ENCODE results near the gene IFNK.
"Not testable (repeated sequence)": the region's sequence is repeated elsewhere in the genome, so short reads cannot be mapped to it uniquely, and the experiment has no call there.

Gene IFNK, protein sequence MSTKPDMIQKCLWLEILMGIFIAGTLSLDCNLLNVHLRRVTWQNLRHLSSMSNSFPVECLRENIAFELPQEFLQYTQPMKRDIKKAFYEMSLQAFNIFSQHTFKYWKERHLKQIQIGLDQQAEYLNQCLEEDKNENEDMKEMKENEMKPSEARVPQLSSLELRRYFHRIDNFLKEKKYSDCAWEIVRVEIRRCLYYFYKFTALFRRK

DNA sequence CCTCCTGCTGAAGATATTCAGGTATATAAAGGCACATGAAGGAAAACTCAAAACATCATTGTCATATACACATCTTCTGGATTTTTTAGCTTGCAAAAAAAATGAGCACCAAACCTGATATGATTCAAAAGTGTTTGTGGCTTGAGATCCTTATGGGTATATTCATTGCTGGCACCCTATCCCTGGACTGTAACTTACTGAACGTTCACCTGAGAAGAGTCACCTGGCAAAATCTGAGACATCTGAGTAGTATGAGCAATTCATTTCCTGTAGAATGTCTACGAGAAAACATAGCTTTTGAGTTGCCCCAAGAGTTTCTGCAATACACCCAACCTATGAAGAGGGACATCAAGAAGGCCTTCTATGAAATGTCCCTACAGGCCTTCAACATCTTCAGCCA is at the start of gene IFNK:
Gene IFNK, plus strand, starts transcription at position 55 of the 400 bp plus-strand sequence. Its CDS starts 47 bp downstream, at position 102.
- no peak for DNase-seq (ENCODE audit: low read depth)

DNA sequence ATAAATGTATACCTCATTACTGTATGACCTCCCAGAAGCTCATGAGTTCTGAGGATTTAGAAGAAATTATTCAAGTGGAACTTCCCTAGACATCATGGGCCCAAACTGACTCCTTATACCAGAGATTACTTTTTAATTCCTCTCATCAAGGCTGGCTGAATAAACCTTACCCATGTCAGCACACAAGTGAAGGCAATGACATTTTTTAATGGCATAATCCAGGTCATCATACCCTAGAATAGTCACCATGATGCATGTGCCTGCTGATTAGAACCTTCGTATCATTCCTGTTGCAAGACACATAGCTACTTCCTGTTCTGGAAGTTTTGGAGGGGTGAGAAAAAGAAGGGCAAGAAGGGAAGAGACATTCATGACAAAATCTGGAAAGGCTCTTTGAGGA is 49.8 kb upstream of the IFNK start:
- DNase-seq (ENCODE audit: low read depth), result no peak

DNA sequence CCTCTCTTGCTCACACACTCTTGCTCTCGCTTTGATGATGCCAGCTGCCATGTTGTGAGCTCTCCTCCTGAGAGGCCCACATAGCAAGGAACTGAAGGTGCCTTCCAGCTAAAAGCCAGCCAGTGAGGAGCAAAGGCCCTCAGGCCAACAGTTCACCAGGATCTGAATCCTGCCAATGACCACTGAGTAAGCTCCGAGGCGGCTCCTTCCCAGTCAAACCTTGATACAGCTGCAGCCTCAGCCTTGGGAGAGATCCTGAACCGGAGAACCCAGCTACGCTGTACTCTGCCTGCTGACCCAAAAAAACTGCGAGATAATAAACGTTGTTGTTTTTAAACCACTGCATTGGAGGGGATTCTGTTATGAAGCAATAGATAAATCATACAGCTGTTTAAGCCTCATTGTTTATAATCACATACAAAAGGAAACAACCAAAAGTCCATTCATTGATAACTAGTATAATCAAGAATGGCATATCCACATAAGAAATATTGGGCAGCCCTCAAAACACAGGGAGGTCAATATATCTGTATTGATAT is 49.0 kb upstream of the IFNK start:
- DNase-seq (ENCODE audit: low read depth), result no peak

DNA sequence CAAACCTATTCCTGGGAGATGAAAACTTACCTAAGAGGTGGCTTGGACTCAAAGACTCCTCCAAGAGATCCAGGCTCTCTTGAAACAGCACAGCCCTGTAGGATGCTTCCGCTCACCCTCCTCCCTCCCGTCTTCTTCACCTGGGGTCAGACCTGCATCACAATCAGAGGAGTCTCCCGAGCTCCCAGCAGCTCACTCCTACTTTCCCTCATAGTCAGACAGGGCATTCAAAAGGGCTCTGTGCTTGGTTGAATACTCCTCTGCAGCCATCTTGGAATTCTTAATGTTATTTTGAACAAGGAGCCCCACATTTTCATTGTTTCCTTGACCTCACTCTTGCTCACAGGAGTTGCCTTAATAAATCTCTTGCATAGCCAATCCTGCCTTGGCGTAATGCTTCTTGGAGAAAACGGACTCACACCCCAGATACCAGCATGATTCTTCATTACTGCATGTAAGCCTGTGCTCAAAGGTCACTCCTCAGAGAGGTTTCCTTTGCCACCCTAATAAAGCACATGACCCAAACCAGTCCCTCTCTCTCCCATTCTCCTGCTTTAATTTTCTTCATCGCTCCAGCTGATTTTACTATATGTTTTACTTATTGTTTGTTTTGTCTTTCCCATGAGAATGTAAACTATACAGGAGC is 47.1 kb upstream of the IFNK start:
- DNase-seq (ENCODE audit: low read depth), result no peak

DNA sequence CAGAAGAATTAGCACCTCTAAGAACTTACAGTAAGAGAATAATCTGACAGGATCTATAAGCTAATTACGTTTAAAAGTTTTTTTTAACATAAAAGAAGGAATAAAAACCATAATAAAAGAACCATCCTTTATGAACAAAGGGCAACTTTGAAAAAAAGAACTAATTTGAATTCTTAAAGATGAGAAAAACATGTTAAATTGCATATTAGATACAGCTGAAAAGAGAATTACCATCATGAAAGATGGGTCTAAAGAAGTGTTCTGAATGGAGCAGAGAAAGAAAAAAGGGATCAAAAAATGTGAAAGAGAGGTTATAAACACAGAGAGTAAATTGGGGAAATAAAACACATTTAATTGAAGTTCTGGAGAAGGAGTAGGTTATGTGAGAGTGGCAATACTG is 45.8 kb upstream of the IFNK start:
- no peak for DNase-seq (ENCODE audit: low read depth)

DNA sequence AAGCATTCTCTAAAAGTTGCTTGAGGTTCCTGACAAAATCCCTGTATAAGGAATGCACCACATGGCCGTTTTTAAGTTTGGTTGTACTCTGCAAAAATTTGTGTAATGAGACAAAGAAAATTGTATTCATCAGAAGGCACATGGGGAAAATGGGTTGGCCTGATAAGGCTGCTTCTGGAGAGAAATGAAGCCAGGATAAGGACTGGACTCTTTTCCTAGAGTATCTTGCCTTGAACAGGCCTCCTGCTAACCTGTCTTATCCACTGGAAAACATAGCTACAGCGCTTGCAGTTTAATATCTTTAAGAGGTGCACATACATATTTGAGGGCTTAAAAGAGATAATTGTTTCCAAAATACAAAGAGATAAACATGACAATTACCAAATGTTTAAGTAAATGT is 41.4 kb upstream of the IFNK start:
- DNase-seq (ENCODE audit: low read depth), result no peak

DNA sequence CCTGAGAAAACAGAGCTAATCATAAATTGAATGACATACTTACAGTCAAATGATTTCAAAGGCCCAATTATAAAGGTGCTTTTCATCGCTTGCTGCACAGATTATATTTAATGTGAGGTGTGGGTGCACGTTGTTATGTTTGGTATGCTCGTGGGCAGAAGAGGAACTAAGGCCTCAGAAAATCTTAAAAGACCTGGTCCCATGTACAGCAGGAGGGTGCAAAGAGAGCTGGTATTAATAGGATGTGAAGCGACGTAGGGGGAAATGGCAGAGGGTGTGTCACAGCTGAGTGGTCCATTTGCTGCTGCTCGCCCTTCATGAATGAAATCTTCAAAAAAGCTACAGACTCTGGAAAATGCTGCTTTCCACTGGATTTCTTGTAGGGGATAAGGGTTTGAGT is 40.5 kb upstream of the IFNK start:
- no peak for DNase-seq (ENCODE audit: low read depth)

DNA sequence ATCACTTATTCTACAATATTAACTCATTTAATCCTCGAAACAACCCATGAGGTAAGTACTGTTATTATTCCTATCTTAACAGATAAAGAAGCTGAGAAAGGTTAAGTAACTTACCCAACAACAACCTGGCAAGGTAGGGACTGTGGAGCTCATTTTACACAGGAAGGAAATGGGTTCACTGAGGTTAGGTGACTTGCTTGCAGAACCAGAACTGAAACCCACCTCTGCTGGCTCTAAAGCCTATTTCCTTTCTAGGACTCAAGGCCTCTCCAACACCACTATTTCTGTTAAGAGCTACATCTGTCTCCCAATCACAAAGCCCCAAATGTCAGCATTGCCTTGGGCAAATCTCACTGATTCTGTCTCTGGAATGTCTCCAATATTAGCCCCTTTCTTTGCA is 38.9 kb upstream of the IFNK start:
- DNase-seq (ENCODE audit: low read depth), result no peak

DNA sequence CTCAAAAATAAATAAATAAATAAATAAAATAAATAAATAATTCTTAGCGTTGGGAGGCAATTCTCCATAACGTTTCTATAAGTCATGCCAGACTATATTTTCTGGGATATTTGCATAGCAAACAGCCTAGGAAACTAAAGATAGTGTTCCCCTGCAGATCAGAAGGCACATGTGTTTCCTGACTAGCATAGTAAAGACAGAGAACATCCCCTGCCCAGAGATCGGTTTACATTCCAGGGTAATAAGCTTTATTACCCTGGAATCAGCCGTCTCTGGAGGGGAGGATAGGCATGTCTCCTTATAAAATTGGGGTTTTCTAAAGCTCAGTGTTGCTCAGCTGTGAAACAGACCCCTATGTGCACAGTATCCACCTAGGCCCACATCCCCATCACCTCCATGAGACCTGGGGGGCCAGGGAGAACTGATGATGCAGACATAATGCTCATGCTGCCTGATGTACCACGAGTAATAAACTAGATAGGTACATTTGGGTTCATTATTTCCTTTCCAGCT is 36.9 kb upstream of the IFNK start:
- DNase-seq (ENCODE audit: low read depth), result no peak

DNA sequence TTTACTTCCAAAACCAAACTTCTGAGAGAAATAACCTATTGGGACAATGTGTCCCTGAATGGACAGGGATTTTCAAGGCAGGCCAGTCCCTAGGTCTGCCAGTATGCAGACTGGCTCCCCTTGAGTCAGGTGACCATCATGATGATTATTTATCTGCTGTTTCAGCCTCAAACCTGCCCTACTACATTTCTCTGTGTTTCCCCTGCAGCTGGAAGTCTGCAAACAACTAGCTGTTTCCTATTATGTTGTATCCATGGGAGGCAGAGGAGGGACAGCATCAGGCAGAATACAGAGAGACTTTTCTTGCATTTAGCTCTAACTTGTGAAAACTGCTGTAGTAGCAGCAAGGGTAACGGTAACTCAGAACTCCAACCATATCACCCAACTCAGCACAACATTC is 36.2 kb upstream of the IFNK start:
- no peak for DNase-seq (ENCODE audit: low read depth)

DNA sequence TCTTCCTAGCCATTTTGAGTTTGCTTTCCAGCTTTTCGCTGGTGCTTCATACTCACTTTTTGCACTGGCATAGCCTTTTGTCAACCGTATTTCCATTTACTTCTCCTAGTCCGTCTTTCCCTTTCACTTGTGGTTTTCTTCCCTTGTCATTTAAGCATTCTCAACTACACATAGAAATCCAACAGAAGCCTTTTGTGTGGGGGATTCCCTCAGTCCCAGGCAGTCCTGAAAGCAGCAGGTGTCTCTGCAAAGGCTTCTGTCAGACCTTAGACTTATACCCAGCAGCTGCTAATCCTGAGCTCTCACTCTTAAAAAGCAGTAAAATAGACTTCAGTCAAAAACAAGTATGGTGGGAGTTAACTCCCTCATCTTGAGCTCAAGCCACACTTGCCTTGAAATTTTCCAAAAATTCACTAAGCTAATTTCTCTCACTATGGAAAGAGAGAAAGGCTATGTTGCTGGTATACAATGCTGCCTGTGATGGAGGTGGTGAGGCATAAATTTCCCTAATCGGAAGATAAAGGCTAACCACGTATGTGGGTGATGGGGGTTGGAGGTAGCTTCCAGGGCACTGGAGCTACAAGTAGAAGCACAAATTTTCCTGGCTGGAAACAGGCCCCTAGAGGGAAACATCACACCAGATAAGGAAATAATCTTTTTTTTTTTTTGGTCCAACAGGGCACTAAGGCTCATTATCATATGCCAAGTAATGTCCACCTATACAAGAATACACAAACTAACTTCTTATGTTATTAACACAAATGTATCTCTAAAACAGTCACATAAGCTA is 34.8 kb upstream of the IFNK start:
- no peak for DNase-seq (ENCODE audit: low read depth)

DNA sequence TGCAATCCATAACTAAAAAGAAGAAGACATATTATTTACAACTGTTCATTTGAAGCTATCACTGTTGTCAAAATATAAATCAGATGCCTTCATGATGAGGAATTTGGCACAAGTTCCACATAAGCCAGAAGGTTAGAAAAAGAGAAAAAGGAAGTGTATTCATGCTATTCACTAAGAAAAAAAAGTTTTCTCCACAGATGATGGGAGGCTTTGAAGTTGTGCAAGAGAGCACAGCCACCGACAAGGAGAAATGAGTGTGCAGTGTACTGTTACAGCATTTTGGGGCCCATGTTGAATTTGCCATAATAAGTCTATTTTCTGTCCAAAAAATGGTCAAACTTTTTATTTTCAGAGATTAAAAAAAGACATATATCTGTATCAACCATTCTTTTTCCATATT is 32.9 kb upstream of the IFNK start:
- DNase-seq (ENCODE audit: low read depth), result no peak

DNA sequence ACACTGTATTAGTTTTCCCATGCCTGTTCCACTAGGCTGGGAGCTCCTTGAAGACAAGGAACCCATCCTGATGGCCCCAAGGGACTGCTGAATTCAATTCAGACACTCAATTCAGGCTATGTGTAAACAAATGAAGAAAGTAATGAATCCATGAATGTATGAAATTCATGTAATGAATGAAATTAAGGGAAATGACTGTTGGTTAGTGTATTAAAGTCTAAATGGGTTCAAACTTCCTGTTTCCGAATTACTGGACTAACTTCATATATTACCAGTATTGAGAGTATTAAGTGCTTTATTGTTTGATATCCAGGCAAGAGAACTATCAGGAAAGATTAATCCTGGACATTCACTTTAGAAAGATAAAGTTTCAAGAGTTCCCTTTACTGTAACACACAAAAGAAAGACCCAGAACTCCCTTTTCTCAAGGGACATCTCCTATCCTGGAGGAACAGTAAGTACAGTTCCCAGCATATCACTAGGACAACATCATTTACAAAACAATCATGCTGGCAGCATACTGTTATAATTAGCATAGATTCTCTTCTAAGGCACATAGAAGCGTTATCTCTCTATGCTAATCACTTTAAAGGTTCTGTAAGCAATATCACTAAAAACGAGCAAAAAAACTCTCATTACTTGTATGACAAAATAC is 28.5 kb upstream of the IFNK start:
- no peak for DNase-seq (ENCODE audit: low read depth)

DNA sequence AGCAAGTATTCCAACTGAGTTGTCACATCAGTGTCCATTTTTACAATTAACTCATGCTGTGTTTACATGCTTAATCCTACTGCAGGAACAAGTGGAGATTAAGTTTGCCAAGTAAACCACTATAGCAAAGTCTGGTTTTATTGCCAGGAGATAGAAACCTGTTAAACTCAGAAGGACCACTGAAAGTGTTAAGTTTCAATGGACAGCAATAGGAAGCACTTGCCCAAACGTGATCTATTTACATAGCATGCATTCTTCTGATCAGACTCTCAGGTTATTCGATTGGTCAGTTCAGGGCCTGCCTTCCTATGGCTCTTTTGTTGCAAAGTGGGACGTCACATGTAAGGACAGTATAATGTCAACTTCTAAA is 28.0 kb upstream of the IFNK start:
- no peak for DNase-seq (ENCODE audit: low read depth)

DNA sequence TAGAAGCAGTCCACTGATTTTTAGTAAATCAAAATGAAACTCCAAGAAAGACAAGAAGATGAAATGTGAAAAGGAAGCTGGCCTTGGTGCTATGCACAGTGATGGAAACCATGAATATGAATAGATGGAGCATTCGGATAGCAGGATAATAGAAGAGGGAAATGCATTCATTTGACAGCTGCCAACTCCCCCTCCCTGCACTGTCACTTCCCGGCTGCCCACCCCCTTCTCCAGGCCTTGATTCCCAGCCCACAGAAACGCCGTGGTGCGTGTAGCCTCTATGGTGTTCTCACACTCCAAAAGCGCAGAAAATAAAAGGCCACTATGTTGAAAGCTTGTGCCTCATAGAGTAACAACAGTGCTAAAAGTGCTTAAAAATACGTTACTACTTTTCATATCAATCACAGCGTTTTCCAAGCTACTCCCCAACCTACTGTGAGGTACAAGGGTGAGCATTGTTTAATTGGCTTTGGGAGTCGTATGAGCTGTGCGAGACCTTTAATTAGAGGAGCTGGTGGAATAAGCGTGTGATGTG is 26.1 kb upstream of the IFNK start:
- no peak for DNase-seq (ENCODE audit: low read depth)

DNA sequence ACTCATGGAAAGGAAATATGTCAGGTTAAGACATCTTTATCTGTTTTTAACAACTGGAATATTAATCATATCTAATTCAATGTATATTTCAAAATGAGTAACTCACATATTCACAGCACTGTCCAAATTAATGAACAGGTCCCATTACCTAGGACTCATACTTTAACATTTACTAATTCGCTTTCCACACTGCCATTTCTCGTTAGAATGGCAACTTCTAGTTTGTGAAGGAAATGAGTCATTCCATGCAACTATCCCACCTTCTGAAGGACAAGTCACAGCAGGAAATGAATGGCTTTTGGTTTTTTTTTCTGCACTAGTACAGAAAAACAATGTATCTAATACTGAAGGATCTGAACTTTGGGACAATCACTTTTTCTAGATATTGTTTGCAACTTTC is 24.6 kb upstream of the IFNK start:
- DNase-seq (ENCODE audit: low read depth), result no peak

DNA sequence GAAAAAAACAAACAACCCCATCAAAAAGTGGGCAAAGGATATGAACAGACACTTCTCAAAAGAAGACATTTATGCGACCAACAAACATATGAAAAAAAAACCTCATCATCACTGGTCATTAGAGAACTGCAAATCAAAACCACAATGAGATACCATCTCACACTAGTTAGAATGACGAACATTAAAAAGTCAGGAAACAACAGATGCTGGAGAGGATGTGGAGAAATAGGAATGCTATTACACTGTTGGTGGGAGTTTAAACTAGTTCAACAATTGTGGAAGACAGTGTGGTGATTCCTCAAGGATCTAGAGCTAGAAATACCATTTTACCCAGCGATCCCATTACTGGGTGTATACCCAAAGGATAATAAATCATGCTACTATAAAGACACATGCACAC is 23.2 kb upstream of the IFNK start:
- DNase-seq (ENCODE audit: low read depth), result not testable (repeated sequence)

DNA sequence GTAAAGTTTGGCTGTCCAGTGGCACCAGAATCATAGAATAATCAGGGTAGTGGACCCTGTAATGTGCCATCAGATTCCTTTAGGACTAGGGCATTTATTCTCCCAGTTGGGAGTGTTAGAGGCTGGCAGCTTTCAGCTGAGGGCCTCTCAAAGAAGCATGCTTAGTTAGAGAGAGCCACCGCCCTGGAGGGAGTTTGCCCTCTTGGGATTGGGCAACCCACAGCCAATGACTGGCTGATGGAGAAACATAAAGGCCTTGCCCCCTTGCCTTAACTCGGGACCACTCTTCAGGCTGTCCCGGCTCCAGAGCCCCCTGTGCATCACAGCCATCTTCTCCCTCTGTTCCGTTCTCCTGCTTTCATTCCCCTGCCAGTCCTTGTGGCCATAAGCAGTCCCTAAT is 20.5 kb upstream of the IFNK start:
- no peak for DNase-seq (ENCODE audit: low read depth)

DNA sequence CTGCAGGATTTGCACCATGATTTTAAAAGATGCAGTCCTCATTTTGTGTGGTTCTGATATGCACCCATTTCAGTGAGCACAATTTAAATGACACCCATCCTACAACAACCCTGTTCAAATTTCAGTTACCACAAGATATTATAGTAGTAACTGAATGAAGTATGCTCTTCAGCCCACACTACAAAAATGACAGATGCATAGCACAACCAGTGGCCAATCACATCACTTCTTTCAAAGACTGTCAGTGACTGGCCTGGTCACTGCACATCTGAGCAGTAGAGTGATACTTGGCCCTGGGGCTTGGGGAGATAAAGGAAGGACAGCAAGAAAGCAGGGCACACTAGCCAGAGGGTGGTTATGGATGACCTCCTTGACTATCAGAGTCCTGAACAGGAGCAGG is 19.8 kb upstream of the IFNK start:
- DNase-seq (ENCODE audit: low read depth), result no peak

DNA sequence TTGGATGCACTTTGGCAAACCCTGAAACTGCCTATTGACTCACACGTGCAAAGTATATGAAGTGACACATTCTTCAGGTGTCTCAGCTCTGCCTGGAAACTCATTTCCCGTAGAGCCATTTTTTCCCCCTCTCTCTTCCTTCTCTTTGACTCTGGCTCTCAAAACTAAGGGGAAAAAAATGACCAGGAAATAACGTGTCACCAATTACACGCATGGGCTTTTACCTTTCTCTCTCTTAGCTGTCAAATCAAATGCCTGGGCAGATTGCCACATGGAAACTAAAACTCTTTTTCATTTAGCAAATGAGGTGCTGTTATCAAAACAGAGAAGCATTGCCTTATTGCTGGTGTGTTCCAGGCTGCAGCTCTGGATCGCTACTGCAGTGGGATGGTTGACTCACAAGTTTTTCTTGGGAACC is 18.3 kb upstream of the IFNK start:
- DNase-seq (ENCODE audit: low read depth), result no peak

DNA sequence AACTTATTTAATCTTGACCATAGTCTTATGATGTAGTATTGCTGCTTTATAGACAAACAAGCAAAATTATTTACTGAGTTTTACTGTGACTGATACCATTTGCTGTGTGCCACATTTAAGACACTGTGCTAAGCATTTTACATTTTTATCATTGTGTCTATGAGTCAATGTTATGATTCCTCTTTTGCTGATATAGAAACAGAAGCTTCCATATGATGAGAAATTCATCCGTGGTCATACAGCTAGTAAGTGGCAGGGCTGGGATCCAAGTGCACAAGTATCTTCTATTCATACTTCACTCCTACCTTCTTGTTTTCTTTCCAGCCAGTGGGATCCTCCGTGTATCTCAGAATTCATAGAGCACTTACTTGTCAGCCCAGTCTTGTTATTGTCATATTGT is 17.1 kb upstream of the IFNK start:
- DNase-seq (ENCODE audit: low read depth), result no peak

DNA sequence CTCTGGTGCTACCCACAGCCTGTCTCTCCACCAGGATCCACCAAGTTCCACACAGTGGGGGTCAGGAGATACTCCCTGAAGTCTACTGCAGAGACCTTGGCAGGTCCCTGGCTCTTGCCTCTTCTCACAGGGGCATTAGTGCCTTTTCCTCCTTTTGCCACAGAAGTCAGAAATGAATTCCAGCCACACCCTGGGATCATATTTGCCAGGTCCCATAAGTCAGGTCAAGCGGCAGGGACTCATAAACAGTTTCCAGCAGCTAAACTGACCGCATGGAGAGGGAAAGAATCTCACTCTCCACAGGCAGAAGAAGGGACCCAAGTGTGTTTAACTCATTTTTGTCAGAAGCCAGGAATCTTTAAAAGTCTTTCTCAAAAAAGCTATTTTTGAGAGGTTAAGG is 13.3 kb upstream of the IFNK start:
- DNase-seq (ENCODE audit: low read depth), result no peak
